GM12872 (cell line): ENCODE data around the gene AJAP1.

Source experiments
- CTCF ChIP-seq: IDR thresholded peaks from 3 replicates; pipeline ENCODE4 v1.5.1; 2011; ENCODE audit warnings: low read depth, mild to moderate bottlenecking, low read length, moderate library complexity; ENCODE audit not compliant: insufficient read depth

AJAP1 gene

GRCh38 chr1:4733446-4734177 lies 79.2 kb downstream of the AJAP1 start:
- TF ChIP-seq CTCF, result no peak

DNA sequence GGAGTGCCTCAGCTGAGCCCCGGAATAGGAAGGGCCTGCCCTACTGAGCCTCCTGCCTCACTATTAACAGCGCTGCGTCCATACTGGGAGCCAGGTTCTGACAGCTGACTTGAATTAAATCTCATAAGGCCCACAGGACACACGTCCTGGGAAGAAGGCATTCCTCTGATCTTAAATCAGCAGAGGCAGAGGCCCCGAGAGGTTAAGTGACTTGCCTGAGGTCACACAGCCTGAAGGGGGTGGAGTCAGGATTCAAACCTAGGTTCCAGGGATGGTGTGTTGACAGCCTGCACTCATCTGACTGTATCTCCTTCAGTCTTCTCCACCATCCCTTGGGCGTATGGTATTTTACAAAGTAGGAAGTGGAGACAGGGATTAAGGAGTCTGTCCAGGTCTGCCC lies 79.8 kb downstream of the AJAP1 start:
- no peak for TF ChIP-seq CTCF

DNA sequence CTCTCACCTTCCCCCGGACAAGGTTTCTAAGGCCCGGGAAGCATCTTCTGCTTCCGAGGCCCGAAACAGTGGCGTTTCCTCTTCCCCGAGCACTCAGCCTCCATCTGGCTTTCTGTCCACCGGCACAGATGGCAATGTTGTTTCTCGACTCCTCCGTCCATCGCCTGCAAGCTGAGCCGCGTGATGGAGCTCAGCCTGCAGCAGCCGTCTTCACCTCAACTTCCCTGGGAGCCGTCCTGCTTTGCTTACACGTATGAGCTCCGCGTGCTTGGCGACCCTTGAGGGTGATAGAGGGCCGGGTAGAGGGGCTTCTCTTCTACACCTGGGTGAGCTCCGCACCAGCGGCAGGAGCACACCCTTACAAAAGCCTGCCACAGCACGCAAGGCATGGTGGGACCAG lies 80.4 kb downstream of the AJAP1 start:
- no peak for TF ChIP-seq CTCF

GRCh38 chr1:4736254-4736653 lies 81.8 kb downstream of the AJAP1 start:
- TF ChIP-seq CTCF, result no peak

DNA sequence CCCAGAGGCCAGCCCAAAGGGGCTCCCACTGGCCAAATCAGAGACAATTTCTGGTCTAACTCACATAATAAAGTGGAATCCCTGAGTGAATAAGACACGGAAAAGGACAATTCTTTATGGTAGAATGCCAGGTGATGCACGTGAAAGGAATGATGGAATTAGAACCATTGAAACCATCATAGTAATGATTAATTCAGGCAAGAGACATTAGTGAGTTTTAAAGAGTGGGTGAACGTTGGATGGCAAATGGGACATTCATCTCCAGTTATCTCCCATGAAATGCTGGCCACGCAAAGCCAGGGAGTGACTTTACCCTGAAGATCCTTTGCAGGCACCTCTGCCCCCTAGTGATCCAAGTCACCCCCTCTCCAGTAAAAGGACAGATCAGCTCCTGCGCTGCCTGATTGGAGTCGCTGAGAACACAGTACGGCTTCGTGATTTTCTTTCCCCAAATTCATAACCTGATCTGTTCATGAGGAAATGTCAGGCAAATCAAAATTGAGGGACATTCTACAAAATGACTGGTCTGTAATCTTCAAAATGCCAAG lies 87.5 kb downstream of the AJAP1 start:
- no peak for TF ChIP-seq CTCF

DNA sequence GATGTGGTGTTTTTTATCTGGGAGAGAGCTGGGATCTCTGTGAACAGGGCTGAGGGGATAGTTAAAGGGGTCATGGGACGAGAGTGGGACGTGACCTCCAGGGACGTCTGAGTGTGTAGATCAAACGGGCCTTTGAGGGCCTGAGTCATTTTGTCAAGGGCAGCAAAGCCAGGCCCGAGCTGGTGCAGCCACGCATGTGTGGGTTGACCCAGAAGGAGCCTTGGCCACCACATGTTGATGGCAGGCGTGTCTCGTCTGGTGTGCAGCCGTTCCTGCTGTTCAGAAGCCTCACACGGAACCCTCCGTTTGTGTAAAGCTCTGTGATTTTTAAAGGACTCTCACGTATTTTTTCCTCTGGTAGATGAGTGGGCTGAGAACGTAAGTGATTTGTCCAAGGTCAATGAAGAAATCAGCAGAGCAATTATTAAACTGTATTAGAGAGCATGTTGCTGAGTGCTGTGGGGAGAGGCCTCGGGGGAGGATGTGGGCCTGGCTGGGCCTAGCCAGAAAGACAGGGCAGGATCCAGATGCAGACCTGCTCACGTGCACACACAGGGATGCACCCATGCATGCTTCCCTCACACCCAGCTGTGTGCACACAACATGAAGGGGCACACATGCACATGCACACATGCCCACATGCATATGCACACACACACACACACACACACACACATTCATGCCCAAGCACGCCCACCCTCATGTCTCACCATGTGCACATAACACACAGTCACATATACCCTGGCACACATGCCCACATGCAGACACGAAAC lies 89.8 kb downstream of the AJAP1 start:
- no peak for TF ChIP-seq CTCF

DNA sequence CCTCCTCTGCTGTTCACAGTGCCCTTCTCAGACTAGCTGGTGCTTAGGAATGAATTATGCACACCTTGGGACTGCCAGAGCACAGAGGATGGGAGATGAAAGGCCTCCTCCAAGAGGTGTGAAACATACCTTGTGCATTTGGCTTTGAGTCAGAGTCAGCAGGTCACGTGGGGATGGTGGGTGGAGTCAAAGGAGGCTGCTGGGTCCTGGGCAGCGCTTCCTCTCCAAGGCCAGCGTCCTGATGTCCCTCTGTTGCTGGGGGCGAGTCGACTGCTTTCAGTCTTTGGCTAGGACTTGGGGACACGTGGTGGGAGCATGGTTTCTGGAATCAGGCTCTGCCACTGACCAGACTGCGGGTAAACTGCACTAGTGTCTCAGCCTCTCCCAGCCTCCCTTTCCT lies 91.2 kb downstream of the AJAP1 start:
- TF ChIP-seq CTCF, result no peak
